GM10248 (cell line): Measurements from ENCODE around the gene SPOCK2.

Source experiments
- CTCF ChIA-PET: fragments of 300-600 bp; sonication (Branson Sonifier 250); formaldehyde crosslinking; extraction: SDS; loops from one replicate; lab custom pipeline; 2021; ENCODE audit warnings: antibody characterized with exemption; lab: Yijun Ruan, JAX
- POLR2A ChIA-PET: fragments of 350-650 bp; sonication (Branson Sonifier 250); formaldehyde crosslinking; extraction: SDS; loops from one replicate; lab custom pipeline; 2020; ENCODE audit warnings: antibody characterized with exemption; lab: Yijun Ruan, JAX
- DNase-seq: peaks from one replicate; pipeline ENCODE4 v3.0.0; 2012; ENCODE audit errors: extremely low spot score
- CTCF ChIP-seq: IDR thresholded peaks from 2 replicates; pipeline ENCODE4 v1.5.1; 2012; ENCODE audit warnings: mild to moderate bottlenecking, low read depth; ENCODE audit errors: extremely low read depth, missing control alignments, control extremely low read depth

Gene SPOCK2

GRCh38 chr10:72053690-72054089 lies 34.7 kb downstream of the SPOCK2 start:
- no peak for TF ChIP-seq CTCF
- CTCF ChIA-PET = interaction anchor here (0.7 to 2.5 kb wide), 7 partner anchors 10 to 289 kb away, joined by 3 to 7 read pairs (median 4); no protein-coding TSS in a partner anchor
- no peak for DNase-seq
- POLR2A ChIA-PET = interaction anchor here (0.6 kb wide), 1 partner anchor 301 kb away, joined by 3 read pairs; the partner anchor contains the start of gene DNAJB12

GRCh38 chr10:72050873-72051272 lies 37.5 kb downstream of the SPOCK2 start:
- no peak for DNase-seq
- no peak for TF ChIP-seq CTCF
- CTCF ChIA-PET = interaction anchor here (0.8 to 5.6 kb wide), 10 partner anchors 7 to 286 kb away, joined by 3 to 54 read pairs (median 3); no protein-coding TSS in a partner anchor
- POLR2A ChIA-PET = no interaction called here

- ChIA-PET POLR2A (no interaction called here), CTCF (interaction anchor here (1.0 to 5.6 kb wide), 14 partner anchors 9 to 286 kb away, joined by 3 to 54 read pairs (median 9); no protein-coding TSS in a partner anchor)
- DNase-seq = no peak
- TF ChIP-seq CTCF = no peak
Observed at GRCh38 chr10:72049969-72050781, 38.2 kb downstream of the SPOCK2 start.

- DNase-seq = no peak
- CTCF ChIA-PET = interaction anchor here (1.1 to 5.6 kb wide), 38 partner anchors 9 to 841 kb away, joined by 3 to 54 read pairs (median 6); partner anchors contain the start of gene SPOCK2
- POLR2A ChIA-PET = interaction anchor here (0.7 kb wide), 1 partner anchor 1802 kb away, joined by 6 read pairs; no protein-coding TSS in a partner anchor
- no peak for TF ChIP-seq CTCF
Observed at GRCh38 chr10:72049472-72049871, 38.9 kb downstream of the SPOCK2 start.

- peak; percentile 100 for TF ChIP-seq CTCF
- POLR2A ChIA-PET = interaction anchor here (0.6 to 0.7 kb wide), 2 partner anchors 245 to 1803 kb away, joined by 6 read pairs; no protein-coding TSS in a partner anchor
Observed at GRCh38 chr10:72048450-72049124, 39.8 kb downstream of the SPOCK2 start.

GRCh38 chr10:72045586-72045985 lies 42.8 kb downstream of the SPOCK2 start:
- CTCF ChIA-PET = interaction anchor here (1.5 to 5.0 kb wide), 2 partner anchors 23 to 149 kb away, joined by 6 to 45 read pairs; no protein-coding TSS in a partner anchor
- TF ChIP-seq CTCF = no peak
- DNase-seq = no peak
- POLR2A ChIA-PET = no interaction called here

More at GRCh38 chr10:72048450-72049124, 39.8 kb downstream of the SPOCK2 start:
- CTCF ChIA-PET = interaction anchor here (0.6 to 5.6 kb wide), 88 partner anchors 10 to 842 kb away, joined by 3 to 54 read pairs (median 5); partner anchors contain the start of genes DNAJB12 and SPOCK2
- DNase-seq = peak; percentile 87
